IPS DF 4.7 (cell line): ENCODE data around the gene RUFY1.

Source experiments
- DNase-seq: peaks from one replicate; pipeline ENCODE4 v3.0.0-alpha.2; 2013; ENCODE audit warnings: low spot score; ENCODE audit errors: extremely low read depth

RUFY1 gene

DNA sequence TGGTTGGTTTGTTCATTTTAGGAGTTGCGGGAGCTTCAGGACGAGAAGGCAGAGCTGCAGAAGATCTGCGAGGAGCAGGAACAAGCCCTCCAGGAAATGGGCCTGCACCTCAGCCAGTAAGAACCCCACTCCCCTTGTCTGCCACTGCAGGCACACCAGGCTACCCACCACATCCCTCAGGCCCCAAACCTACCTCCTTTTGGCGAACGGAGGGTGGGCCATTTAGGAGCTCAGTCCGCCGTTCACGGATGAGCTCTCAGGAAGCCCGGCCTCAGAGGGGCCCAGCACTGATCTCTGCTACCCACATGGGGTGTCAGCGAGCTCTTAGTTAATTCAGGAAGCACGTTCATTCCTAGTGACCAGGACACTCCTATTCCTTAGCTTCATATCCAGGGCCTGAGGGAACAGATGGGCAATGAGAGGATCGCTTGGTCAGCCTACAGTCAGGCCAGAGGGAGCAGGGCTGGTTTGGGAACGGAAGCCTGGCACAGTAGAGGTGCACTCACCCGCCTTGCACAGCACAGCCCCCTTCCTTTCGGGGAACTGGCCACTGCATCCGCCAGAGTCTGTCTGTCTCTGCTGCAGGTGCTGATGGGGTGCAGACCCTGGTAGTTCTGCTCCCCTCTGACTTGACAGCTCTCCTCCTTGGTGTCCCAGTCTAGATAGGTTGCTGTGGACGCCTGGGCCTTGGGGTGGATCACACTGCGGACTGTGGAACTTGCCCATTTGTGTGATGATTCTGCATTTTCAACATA is 51.7 kb downstream of the RUFY1 start:
- no peak for DNase-seq

DNA sequence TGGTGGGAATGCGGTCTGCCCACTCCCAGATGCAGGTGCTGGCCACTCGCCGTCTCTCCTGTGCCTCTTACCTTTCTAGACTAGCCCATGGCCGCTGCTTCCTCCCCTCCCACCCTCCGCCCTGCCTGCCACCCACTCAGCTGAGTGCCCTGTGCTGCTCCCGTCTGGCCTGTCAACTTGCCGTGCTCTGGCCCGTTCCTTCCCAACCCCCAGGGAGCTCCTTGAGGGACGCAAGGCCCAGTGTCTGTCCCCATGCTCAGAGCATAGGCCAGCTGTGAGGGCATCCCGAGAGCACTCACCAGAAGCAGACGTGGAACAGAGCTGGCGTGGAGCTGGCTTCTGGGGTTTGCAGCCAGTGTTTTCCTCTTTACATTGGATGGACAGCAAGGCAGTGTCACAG is 53.0 kb downstream of the RUFY1 start:
- no peak for DNase-seq

DNA sequence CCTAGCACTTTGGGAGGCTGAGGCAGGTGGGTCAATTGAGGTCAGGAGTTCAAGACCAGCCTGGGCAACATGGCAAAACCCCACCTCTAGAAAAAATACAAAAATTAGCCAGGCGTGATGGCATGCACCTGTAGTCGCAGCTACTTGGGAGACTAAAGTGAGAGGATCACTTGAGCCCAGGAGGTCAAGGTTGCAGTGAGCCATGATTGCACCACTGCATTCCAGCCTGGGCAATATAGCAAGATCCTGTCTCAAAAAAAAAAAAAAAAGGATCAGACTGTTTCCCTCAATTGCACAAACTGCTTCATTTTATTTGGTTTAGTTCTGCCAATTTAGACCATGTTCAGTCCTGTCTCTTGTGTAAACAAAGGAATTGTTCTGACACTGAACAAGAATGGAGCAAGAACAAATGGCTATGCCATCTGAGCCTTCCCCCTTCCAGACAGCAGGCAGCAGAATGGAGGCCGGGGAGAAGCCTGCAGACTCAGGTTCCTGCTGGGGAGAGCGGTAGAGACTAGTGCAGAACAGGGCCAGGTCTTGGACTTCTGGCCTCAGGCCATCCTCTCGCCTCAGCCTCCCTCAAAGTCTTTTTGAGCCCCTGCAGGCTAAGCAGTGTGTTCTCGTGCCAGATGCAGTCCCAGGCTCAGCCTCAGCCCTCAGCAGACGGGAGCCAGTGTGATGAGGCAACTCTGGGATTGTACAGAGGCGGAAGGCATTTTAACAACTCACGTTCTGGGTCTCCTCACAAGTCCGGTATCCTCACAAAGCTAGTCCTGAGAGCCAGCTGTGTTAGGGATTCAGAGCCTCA is 54.9 kb downstream of the RUFY1 start:
- no peak for DNase-seq

DNA sequence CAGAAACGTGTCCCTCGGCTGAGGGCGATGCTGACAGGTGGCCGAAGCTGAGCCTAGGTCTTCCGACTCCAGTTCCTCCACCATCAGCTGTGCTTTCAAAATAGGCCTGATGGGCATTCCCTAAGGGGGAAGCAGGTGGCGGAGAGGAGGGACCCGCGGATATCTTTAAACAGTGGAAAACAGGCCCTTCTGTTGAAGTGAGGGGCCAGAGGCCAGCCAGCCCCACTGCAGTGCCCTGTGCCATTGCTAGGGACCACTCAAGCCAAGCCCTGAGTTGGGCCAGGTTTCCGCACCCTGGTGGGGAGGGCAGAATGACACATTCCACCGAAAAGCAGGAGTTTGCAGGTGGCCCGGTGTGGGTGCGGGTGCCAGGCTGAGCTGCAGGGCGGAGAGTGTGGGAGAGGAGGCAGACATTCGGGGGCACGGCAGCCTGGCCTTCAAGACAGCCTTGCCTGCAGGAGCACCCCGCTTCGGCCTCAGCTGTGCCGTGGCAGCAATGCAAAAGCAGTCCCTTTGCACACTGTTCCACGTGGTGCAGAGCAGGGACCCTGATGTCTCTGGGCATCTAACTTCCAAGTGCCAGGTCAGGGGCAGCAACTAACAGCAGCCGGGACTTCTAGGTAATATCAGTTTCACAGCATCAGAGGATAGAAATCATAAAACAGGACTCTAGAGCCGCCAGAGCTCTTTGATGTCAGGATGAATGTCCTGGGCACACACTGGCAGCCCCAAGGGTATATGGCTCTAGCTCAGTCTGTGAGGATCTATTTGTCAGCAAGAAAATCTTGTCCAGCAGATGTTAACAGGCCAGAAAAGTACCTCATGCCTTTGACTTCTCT is 55.9 kb downstream of the RUFY1 start:
- no peak for DNase-seq

DNA sequence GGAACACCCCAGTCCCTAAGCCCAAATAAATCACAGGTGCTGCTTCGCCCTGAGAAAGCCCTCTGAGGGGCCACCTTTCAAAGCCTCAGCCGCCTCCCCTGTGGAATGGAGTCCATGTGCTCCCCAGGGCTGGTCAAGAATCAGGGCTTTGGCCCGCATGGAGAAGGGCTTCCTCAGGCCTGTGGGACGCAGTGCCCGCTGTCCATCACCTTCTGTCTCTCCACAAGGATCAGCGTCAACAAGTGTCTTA is 56.5 kb downstream of the RUFY1 start:
- DNase-seq = no peak

DNA sequence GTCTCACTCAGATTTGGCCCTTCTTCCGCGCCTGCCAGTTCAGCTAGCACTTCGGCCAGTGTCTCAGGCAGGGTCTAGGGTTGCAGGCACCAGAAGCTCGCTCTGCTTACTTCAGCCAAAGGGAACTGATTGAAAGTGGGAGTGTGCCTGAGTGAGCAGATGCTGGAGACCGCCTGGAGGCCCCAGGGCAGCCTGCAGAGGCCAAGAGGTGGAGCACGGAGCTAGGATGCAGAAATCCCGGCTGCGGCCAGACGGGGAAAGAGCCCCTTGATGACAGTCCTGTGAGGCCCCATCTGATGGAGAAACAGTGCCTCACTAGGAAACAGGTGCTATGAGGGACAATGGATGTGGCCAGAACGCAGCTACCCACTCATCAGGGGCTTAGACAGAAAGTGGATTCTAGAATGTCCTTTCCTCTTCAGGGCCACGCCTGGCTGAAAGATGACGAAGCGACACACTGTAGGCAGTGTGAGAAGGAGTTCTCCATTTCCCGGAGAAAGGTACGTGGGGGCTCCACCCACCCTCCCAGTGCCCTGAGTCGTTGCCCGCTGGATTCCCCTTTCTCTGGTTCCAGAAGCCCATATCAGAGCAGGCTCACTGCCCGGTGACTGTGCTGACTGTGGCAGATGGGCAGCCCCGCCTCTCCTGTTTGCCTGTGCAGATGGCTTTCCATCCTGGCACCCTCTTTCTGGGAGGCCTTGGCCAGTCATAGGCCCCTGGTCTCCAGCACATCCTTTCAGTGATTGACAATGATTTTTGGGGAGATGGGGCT is 57.0 kb downstream of the RUFY1 start:
- no peak for DNase-seq

DNA sequence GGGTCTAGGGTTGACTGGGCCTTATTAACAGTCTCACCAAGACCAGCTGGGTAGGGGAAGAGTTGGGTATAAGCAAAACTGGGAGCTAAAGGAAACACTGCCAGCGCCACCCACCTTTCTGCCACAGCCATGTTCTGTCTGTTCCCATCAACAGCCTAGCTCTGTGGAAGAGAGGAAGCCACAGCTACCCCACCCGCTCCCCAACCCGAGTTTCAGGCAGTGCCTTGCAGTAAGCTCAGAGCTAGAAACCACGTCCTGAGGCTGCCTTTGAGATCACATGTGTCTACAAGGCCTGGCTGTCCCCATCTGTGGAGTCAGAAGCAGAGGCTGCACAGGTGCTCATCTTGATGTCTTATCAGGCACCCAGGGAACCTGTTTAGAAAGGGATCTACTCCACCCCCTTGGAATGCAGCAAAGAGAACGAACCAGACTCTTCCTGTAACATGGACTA is 57.8 kb downstream of the RUFY1 start:
- DNase-seq = no peak

DNA sequence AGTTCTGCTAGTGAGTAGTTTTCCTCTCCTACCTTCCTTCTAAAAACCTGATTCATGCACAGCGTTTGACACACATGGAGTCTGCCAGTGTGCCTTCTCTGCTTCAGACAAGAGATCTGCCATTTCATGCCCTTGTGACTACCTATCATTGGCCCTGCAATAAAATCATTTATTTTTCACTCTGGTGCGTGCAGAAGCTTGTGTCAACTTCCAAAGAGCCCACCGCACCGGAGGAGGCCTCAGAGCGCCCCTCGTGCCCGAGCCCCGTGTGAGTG is 59.4 kb downstream of the RUFY1 start:
- DNase-seq = no peak

DNA sequence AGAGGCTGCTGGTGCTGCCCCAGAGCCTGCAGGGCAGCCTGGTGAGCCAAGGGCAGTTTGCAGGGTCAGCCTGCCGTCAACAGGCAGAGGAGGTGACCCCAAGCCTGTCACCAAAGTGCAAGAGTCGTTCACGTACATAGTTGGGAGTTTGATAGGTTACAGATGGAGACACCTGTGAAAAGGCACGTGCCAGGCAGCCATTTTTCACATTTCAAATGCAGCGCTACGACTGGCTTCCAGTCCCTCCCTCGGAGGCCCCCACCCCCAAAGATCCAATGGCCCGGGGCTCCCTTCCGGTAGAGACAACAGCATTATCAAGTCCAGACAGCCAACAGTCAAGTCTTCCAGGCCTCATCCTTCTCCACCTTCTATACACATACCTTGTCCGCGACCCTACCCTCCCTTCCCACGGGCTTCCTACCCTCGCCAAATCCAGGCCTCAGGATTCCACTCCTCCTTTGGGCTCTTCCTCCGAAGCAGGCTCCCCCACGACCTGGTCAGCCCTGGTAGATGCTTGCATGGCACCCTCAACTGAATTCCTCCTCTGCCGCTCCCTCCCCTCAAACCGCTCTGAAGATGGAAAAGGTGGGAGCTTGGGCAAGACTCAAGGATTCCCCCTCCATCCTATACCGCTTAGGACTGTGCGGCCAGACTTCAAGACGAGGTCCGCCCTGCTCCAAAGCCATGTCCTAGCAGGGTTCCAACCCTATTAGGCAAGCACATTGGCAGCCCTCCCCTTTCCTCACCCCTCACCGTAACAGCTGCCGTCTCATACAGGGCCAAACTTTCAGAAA is 60.0 kb downstream of the RUFY1 start:
- DNase-seq = no peak

DNA sequence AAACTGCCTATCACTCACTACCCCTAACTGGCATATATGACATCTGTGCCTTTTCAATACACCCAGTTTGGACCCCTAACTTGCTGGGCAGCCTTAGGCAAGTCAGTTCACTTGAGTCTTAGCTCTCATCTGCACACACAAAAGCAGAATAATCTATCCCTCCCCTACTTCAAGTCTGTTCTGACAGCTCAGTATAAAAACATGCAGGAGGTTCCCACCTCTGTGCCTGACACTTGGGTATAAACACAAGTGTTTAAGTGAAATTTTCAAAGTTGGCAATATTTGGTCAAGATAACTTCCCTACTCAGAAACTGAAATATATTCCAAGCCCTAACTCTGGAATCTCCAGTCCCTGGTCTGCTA is 60.5 kb downstream of the RUFY1 start:
- DNase-seq = no peak

DNA sequence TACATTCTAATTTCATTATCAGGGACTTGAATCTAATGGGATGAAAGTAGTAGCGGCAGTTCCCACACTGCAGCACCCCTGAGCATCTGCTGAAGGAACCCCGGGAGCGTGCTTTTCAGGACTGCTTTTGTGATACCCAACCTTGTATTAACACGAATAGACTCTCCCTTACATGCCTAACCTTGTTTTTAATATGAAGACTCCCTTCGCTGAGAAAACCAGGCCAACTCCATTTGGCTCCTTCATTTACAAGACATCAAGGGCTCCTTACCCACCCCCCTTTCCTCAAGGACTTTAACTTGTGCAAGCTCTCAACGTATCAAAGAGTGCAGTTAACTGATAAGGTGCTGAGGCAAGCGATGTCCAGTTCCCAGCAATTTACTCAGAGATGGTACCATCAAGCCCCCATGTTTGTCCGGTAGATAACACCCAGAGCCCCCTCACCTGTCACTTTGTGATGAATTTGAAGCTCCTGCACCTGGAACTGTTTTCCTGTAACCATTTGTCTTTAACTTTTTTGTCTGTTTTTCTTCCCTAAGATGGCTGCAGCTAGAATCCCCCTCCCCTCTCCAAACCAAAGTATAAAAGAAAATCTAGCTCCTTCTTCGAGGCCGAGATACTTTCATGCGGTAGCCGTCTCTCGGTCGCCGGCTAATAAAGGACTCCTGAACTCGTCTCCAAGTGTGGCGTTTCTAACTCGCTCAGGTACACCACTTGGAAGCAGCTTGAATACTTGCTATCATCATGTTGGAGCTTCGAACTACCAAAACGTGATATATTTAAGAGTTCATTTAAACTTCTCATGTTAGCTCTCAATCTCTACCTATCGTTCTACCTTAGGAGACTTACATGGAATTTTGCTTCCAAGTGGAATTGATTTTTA is 62.5 kb downstream of the RUFY1 start:
- no peak for DNase-seq

DNA sequence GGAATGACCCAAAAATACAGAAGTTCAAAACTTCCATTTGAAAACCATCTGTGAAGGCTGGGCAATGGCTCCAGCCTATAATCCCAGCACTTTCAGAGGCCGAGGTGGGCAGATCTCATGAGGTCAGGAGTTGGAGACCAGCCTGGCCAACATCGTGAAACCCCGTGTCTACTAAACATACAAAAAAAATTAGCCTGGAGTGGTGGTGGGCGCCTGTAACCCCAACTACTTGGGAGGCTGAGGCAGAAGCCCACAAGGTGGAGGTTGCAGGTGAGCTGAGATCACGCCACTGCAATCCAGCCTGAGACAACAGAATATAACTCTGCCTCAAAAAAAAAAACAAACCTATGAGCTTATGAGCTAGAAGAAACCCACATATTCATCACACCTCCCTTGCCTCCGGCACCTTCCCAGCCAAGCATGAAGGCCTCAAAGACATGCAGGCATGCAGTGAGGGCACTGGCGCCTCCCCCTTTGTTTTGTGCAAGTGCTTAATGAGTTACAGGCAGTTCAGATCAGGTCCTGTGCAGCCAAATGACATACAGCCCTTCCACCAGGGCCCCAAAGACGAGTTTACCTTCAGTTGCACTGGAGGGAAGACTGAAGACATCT is 63.2 kb downstream of the RUFY1 start:
- DNase-seq = no peak

DNA sequence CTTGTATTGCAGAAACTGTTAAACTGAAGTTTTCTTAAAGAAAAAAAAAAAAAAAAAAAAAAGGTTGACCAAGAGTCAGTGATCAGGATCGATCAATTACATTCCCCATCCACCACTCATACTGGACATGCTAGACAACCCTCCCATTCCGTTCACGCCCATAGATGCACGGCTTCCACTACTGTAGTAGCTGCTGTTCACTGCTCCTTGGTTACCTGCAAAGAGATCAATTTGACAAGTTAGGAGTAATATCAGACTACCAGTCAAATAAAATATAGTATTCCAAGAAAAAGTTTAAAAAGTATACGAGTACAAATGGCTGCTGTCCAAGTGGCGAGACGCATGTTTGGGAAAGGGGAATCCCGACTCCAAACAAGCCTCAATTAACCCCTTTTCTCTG is 64.4 kb downstream of the RUFY1 start:
- DNase-seq = no peak

DNA sequence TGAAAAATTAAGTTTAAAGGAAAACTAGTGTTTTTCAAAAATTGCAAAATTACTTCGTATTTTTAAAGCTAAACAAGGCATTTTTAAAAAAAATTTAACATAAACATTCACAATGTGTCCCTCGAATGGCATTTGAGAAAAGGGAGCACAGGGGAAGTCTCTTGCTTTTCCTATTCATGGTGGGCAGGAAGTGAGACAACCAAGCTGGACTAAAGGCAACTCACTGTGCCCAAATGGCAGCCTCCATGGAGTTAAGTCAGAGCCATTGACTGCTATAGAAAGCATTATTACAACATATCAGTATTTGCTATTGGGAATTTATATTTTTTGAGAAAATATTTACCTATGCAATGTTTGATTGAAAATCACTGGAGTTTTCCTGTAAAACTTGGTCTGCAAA is 64.8 kb downstream of the RUFY1 start:
- no peak for DNase-seq

DNA sequence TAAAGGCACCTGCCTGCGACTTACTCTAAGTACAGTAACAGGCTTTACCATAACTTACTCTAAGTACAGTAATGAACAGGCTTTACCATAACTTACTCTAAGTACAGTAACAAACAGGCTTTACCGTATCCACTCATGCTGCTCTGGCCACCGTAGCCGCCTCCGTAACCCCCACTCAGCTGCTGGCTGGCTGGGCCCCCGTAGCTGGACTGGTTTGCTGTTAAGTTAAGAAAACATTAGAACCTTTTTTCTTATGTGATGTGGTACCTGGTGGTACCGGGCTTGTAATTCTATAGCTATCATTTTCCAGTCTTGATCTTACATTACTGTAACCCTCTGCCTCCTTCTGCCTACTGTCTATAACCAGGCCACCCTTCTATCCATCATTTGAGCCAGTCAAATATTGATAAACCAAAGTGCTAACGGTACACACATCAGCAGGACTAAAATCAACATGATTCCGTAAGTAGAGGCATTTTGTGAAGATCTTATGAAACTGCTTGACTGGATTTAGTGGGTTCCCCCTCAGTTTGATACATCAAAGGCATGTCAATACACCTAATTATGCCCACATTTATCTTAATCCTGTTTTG is 65.7 kb downstream of the RUFY1 start:
- no peak for DNase-seq

DNA sequence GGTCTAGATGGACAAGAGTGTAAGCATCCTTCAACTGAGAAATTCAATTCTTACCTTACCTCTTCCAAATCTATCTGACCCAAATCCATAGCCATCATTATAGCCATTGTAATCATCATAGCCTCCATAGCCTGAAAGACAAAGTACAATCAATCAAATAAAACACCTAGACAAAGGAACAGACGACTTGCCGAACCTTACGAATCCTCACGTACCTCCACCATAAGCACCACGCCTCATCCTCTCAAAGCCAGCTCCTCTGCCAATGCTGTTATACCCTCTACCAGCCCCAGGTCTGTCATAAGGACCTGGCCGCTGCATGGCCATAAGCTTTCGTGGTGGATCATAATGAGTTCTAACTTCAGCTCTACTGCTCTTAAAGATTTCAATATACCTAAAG is 67.6 kb downstream of the RUFY1 start:
- DNase-seq = no peak

DNA sequence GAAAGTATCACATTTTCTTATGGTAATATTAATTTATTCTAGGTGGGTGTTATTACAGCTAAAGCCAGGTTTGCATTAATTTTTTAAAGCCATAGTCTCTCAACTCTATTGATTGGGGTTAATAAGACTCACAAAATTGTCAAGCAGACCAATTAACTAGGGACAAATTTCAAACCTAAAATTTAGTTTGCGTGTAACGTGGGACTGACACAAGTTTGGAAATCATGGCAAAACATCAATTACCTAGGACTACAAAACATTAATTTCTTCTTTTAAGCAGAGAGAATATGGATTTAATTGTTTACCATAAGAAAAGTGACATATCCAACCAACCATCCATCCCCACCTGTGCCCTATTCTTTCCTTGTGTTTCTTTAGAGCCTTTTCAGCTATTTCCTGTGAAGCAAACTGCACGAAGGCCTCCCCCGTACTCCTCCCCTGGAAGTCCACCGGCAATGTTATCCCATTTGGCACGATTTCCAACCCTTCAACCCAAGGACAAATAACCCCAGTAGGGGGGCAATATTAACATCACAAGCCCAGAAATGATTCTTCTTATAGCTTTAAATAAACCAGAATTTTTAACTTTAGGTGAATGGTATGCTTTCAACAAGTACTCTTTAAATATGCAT is 68.7 kb downstream of the RUFY1 start:
- DNase-seq = no peak

DNA sequence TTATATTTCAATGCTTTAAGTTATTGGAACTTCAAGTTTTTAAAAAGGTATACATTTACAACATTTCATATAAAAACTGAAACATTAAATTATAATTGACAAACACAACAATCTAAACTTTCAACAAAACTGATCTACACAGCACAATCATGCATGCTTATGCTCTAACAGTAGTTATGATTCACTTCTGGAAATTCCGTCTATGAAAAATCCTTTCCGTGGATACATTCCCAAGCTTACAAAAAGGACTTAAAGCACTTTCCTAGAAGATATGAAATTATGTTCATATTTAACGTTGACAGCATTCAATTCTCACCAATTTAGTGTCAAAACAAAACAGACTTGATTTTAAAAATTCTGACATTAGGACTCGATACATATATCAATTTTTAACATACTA is 69.4 kb downstream of the RUFY1 start:
- DNase-seq = no peak

DNA sequence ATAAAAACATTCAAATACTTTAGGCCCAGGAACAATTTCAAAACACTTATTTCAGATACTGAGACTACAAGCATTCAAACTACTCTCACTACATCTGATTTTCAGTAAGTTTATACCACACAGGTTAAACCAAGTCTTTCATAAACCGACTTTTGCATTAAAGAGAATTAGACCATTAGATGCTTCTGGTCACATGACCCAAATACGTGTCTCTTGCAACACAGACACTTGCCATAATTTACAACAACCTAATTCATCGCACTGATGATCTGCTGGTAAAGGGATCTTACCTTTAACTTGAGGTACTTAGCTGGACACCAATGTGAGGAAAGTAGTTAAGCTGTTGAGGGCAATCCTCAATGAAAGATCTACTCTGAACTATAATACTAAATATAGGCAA is 69.9 kb downstream of the RUFY1 start:
- no peak for DNase-seq
